HepG2 (cell line): ENCODE results near the gene TRIO. TPM values are rescaled to one million over a fixed set of nuclear protein-coding genes. Genes with fewer than 3 reads are reported as not detected.

Experiments used
- ATAC-seq: fragments of 200-7000 bp; cut with Tn5 transposase; 3 replicates; pipeline ENCODE4 v1.9.1; 2020; ENCODE audit warnings: mild to moderate bottlenecking, moderate library complexity
- BruUV-seq: library from RNA; stranded (reverse); fragments of 400-500 nt; replicated peaks from 2 replicates; lab custom pipeline; 2021; lab: Mats Ljungman, UMichigan
- CTCF ChIA-PET: fragments of 300-600 bp; formaldehyde crosslinking; extraction: SDS; loops from one replicate; lab custom pipeline; 2021; ENCODE audit warnings: low total read pairs, inconsistent platforms, low intra/inter-chr PET ratio; lab: Yijun Ruan, JAX
- POLR2A ChIA-PET: fragments of 350-600 bp; sonication (Branson Sonifier 250); formaldehyde crosslinking; loops from one replicate; lab custom pipeline; 2020; ENCODE audit warnings: antibody characterized with exemption, inconsistent platforms; lab: Yijun Ruan, JAX
- DNase-seq: peaks from one replicate; pipeline ENCODE4 v3.0.0-alpha.2; 2015; ENCODE audit warnings: low spot score
- FAIRE-seq: peaks from 3 replicates; lab custom pipeline; 2011; peaks lifted over from hg19 to GRCh38; lab: Jason Lieb, UNC
- H2AFZ ChIP-seq: one replicate; pipeline ENCODE4 v1.6.1; 2011; ENCODE audit warnings: low read length, inconsistent platforms
- H3K27ac ChIP-seq: fragments of 300-600 bp; 3 replicates; pipeline ENCODE4 v1.8.0; 2011; ENCODE audit warnings: mixed run types, mild to moderate bottlenecking, mixed read lengths, low read length, inconsistent platforms; ENCODE audit not compliant: insufficient read depth; ENCODE audit errors: extremely low read length
- H3K27me3 ChIP-seq, 2 experiments: fragments of 200-600 bp in 1 of 2; 2 replicates in 1 of 2; 3 replicates in 1 of 2; pipeline versions ENCODE4 v1.6.0 to v1.8.0; 2011; ENCODE audit warnings: low read length in 2 of 2, mild to moderate bottlenecking in 2 of 2, moderate library complexity in 2 of 2, inconsistent platforms in 1 of 2; ENCODE audit not compliant: insufficient read depth in 2 of 2, control insufficient read depth in 1 of 2
- H3K36me3 ChIP-seq, 2 experiments: fragments of 200-600 bp in 1 of 2; replicated peaks in 1 of 2; 2 replicates in 1 of 2; 3 replicates in 1 of 2; pipeline versions ENCODE4 v1.5.1 to v1.8.0; 2011; ENCODE audit warnings: low read length in 2 of 2, inconsistent platforms in 1 of 2; ENCODE audit not compliant: insufficient read depth in 2 of 2, control insufficient read depth in 1 of 2
- H3K4me1 ChIP-seq: 2 replicates; pipeline ENCODE4 v1.5.1; 2012; ENCODE audit warnings: low read length, inconsistent platforms; ENCODE audit not compliant: insufficient read depth
- H3K4me2 ChIP-seq: 2 replicates; pipeline ENCODE4 v1.6.0; 2011; ENCODE audit warnings: low read depth, low read length, inconsistent platforms
- H3K4me3 ChIP-seq, 3 experiments: fragments of 200-600 bp in 1 of 3; sonication (generic), shearing (Covaris generic) in 1 of 3; replicated peaks in 1 of 3; 2 replicates each; pipeline ENCODE4 v1.5.1; 2011 to 2016; ENCODE audit warnings: low read length in 3 of 3, inconsistent platforms in 2 of 3, low read depth in 2 of 3, mild to moderate bottlenecking in 2 of 3, control low read depth in 1 of 3, mixed read lengths in 1 of 3; ENCODE audit not compliant: insufficient read depth in 1 of 3
- H3K79me2 ChIP-seq: one replicate; pipeline ENCODE4 v1.6.1; 2011; ENCODE audit warnings: low read length, inconsistent platforms; ENCODE audit not compliant: insufficient read depth
- H3K9ac ChIP-seq: 2 replicates; pipeline ENCODE4 v1.6.0; 2011; ENCODE audit warnings: mild to moderate bottlenecking, low read depth, low read length, inconsistent platforms; ENCODE audit not compliant: insufficient read depth
- H3K9me3 ChIP-seq: 2 replicates; pipeline ENCODE4 v1.5.1; 2012; ENCODE audit warnings: mild to moderate bottlenecking, low read length
- H4K20me1 ChIP-seq: 2 replicates; pipeline ENCODE4 v1.6.0; 2011; ENCODE audit warnings: inconsistent platforms, mild to moderate bottlenecking, low read length, moderate library complexity; ENCODE audit not compliant: insufficient read depth
- ARNTL ChIP-seq: sonication (generic); formaldehyde crosslinking; IDR thresholded peaks from 2 replicates; pipeline ENCODE4 v1.4.0; 2020; ENCODE audit warnings: mild to moderate bottlenecking, missing genetic modification reagents
- FOXA3 ChIP-seq: IDR thresholded peaks from 2 replicates; pipeline ENCODE4 v1.6.1; 2016; ENCODE audit warnings: missing genetic modification reagents, missing compliant biosample characterization
- GABPB1 ChIP-seq: IDR thresholded peaks from 2 replicates; pipeline ENCODE4 v1.6.1; 2016; ENCODE audit warnings: mild to moderate bottlenecking, missing genetic modification reagents, moderate library complexity, missing compliant biosample characterization
- GTF3A ChIP-seq: sonication (generic); formaldehyde crosslinking; conservative IDR thresholded peaks from 2 replicates; pipeline ENCODE4 v1.4.0; 2020; ENCODE audit warnings: mild to moderate bottlenecking, missing genetic modification reagents
- HNRNPUL1 ChIP-seq: fragments of 200-400 bp; formaldehyde crosslinking; IDR thresholded peaks from 2 replicates; pipeline ENCODE4 v1.6.1; 2017; ENCODE audit warnings: low read depth, mild to moderate bottlenecking, low read length, moderate library complexity
- JDP2 ChIP-seq: sonication (generic); formaldehyde crosslinking; IDR thresholded peaks from 2 replicates; pipeline ENCODE4 v1.8.1; 2022; ENCODE audit warnings: missing genetic modification reagents, borderline replicate concordance
- MXD4 ChIP-seq: IDR thresholded peaks from 2 replicates; pipeline ENCODE4 v1.6.1; 2016; ENCODE audit warnings: mild to moderate bottlenecking, missing biosample characterization, missing genetic modification reagents
- RCOR2 ChIP-seq: IDR thresholded peaks from 2 replicates; pipeline ENCODE4 v1.6.1; 2016; ENCODE audit warnings: missing biosample characterization, missing genetic modification reagents
- SMARCE1 ChIP-seq: fragments of 450-650 bp; IDR thresholded peaks from 2 replicates; pipeline ENCODE4 v1.6.1; 2017; ENCODE audit warnings: borderline replicate concordance
- SMYD3 ChIP-seq: sonication (generic); formaldehyde crosslinking; IDR thresholded peaks from 2 replicates; pipeline ENCODE4 v1.8.1; 2023; ENCODE audit warnings: mild to moderate bottlenecking, missing genetic modification reagents
- SNAPC5 ChIP-seq: sonication (generic); formaldehyde crosslinking; IDR thresholded peaks from 2 replicates; pipeline ENCODE4 v1.8.1; 2023; ENCODE audit warnings: mild to moderate bottlenecking, missing genetic modification reagents, borderline replicate concordance
- ZMYM3 ChIP-seq: sonication (generic); formaldehyde crosslinking; IDR thresholded peaks from 2 replicates; pipeline ENCODE4 v1.5.1; 2020; ENCODE audit warnings: mild to moderate bottlenecking, missing genetic modification reagents
- ZNF121 ChIP-seq: sonication (generic); formaldehyde crosslinking; IDR thresholded peaks from 2 replicates; pipeline ENCODE4 v1.5.0; 2020; ENCODE audit warnings: mild to moderate bottlenecking, missing genetic modification reagents
- ZSCAN30 ChIP-seq: sonication (generic); formaldehyde crosslinking; IDR thresholded peaks from 2 replicates; pipeline ENCODE4 v1.5.0; 2020; ENCODE audit warnings: mild to moderate bottlenecking, missing genetic modification reagents
- WGBS: methylation state at CpG from one replicate; pipeline ENCODE4 v1.1.6; 2017; ENCODE audit warnings: low lambda C conversion rate; 5-methylcytosine and 5-hydroxymethylcytosine counted together
- in situ Hi-C: cut with HindIII; loops from 2 replicates; pipeline ENCODE4 v1.10.0; 2017; ENCODE audit warnings: low pct_unique_long_range_greater_than_20kb; ENCODE audit not compliant: extremely low pct_ligation_motif_present
- intact Hi-C: fragments of 100-400 bp; cut with micrococcal nuclease; formaldehyde crosslinking; loops from one replicate; pipeline ENCODE4 v1.10.0; 2022; ENCODE audit not compliant: unreplicated experiment
- polyA plus RNA-seq, 8 experiments: library from polyadenylated mRNA; depleted of rRNA in 3 of 8; stranded (reverse) in 7 of 8; unstranded in 1 of 8; fragments of >200 nt; fragmentation: Illumina TruSeq in 4 of 8; extraction: Trizol in 4 of 8; gene quantifications; 2 replicates each; pipeline versions ENCODE4 v1.2.1 to v1.2.3, GENCODE V29; 2011 to 2016; ENCODE audit warnings: low read depth in 4 of 8, missing spikeins in 1 of 8, mixed read lengths in 1 of 8; ENCODE audit not compliant: insufficient read depth in 1 of 8
- total RNA-seq, 5 experiments: library from RNA; depleted of rRNA; stranded (reverse); fragments of >200 nt; fragmentation: Illumina TruSeq; extraction: Trizol; gene quantifications; 2 replicates each; pipeline ENCODE4 v1.2.3, GENCODE V29; 2016; ENCODE audit warnings: low read depth in 1 of 5

TRIO gene
- total and polyA plus RNA-seq, 2 of the 13 experiments (the other 11 are each of a cell fraction or from before 2014, with no cell fraction given), result 45.2 to 45.9 TPM

- Histone ChIP-seq H3K9ac (no peak overlapping the region), H3K4me3 (no peak overlapping the region), H3K36me3 (no peaks in the 10 kb centered on the region), H3K4me1 (peaks cover 30% of the 10 kb centered on the region), H2AFZ (no peak overlapping the region), H3K4me2 (no peak overlapping the region), H3K27me3 (no peaks in the 10 kb centered on the region; a peak in 1 of 5 replicates), H3K79me2 (peaks cover 99% of the 10 kb centered on the region), H4K20me1 (peaks cover 18% of the 10 kb centered on the region), H3K27ac (no peak overlapping the region), H3K9me3 (no peaks in the 10 kb centered on the region)
- TF ChIP-seq MXD4 (CRISPR knock-in tag) (no peak), SMYD3 (no peak), SNAPC5 (CRISPR knock-in tag) (no peak), ZNF121 (CRISPR knock-in tag) (peak; percentile 95), RCOR2 (CRISPR knock-in tag) (no peak), ZMYM3 (CRISPR knock-in tag) (0 out of 2 replicates have a peak, but pooled peaks have one; percentile 37), GABPB1 (CRISPR knock-in tag) (no peak), JDP2 (no peak), ARNTL (CRISPR knock-in tag) (no peak), SMARCE1 (no peak), FOXA3 (no peak), HNRNPUL1 (no peak), GTF3A (CRISPR knock-in tag) (no peak), ZSCAN30 (no peak)
- POLR2A ChIA-PET, result no interaction called here
- ATAC-seq (no peak; the same call in 2 of the 3 replicates), DNase-seq (no peak), FAIRE-seq (no peak)
- 76% methylated on average over 4 of the region's 4 CpGs for WGBS
- CTCF ChIA-PET, result no interaction called here
- no TSS peak for BruUV-seq
- in situ Hi-C loops (no loop called here), intact Hi-C loops (no loop called here)
These were observed 46.5 kb downstream of the TRIO start for GRCh38 chr5:14189680-14190079.
